H1 (cell line): ENCODE data around the gene VPS13D. TPM values are rescaled to one million over a fixed set of nuclear protein-coding genes. Genes with fewer than 3 reads are reported as not detected.

ENCODE experiments used
- CTBP2 ChIP-seq: IDR thresholded peaks from 2 replicates; pipeline ENCODE4 v1.7.0; 2011; ENCODE audit warnings: borderline replicate concordance, mild to moderate bottlenecking, moderate library complexity, mixed read lengths, low read length; ENCODE audit not compliant: insufficient read depth, insufficient read length
- polyA plus RNA-seq, 7 experiments: library from polyadenylated mRNA; depleted of rRNA in 3 of 7; stranded (reverse) in 5 of 7; unstranded in 2 of 7; fragments of >200 nt in 5 of 7; fragments of 200-250 nt in 2 of 7; gene quantifications; 1 replicate in 5 of 7; 2 replicates in 1 of 7; 4 replicates in 1 of 7; pipeline versions ENCODE4 v1.2.1 to v1.2.3, GENCODE V29; 2011 to 2013; ENCODE audit warnings: missing spikeins in 2 of 7, mixed read lengths in 2 of 7
- total RNA-seq: library from RNA; stranded (reverse); fragmentation: NEBNext Ultra II Directional; extraction: Animal tissue kit (Norgen Biotek cat#: 25700); gene quantifications from 2 replicates; pipeline ENCODE4 v1.2.1, GENCODE V29; 2021

Gene VPS13D
- total and polyA plus RNA-seq, 2 of the 8 experiments (the other 6 are each of a cell fraction or from before 2014, with no cell fraction given) = 10.9 to 31.2 TPM

GRCh38 chr1:12384836-12385456 lies 155.1 kb downstream of the VPS13D start (continued):
- TF ChIP-seq CTBP2 = no peak
